GM12891 (cell line): Measurements from ENCODE around the gene TTC7B.

ENCODE experiments used
- POLR2A ChIP-seq: IDR thresholded peaks from 2 replicates; pipeline ENCODE4 v1.6.1; 2011; ENCODE audit warnings: low read depth, low read length, control low read depth
- POLR2AphosphoS5 ChIP-seq: IDR thresholded peaks from 2 replicates; pipeline ENCODE4 v1.6.1; 2011; ENCODE audit warnings: low read depth, low read length, control low read depth
- SPI1 ChIP-seq: IDR thresholded peaks from 2 replicates; pipeline ENCODE4 v1.6.1; 2011; ENCODE audit warnings: low read depth, low read length, control low read depth

DNA sequence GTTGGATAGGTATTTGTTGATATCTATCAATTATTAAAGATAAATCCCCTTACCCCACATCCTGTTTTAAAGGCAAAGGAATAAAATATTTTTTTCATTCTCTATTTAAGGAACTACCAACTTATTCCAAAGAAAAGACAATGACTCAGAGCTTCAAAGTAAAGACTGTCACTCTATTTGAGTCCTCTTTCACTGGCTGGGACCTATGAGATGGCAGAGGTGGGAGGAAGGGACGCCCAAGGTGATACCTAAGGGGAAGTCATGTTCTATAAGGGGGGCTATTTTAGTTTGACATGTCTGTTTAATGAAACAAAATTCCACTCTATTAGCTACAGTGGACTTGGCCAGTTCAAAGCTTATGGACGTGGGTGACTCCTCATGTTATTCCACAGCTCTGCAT lies 209.8 kb downstream of the TTC7B start:
- TF ChIP-seq POLR2A (no peak), SPI1 (no peak), POLR2AphosphoS5 (no peak)
